Measurements from ENCODE around the gene HCN1. TPM values are rescaled to one million over a fixed set of nuclear protein-coding genes. Genes with fewer than 3 reads are reported as not detected.

HCN1 gene
- total and polyA plus RNA-seq, 10 donors: not detected

DNA sequence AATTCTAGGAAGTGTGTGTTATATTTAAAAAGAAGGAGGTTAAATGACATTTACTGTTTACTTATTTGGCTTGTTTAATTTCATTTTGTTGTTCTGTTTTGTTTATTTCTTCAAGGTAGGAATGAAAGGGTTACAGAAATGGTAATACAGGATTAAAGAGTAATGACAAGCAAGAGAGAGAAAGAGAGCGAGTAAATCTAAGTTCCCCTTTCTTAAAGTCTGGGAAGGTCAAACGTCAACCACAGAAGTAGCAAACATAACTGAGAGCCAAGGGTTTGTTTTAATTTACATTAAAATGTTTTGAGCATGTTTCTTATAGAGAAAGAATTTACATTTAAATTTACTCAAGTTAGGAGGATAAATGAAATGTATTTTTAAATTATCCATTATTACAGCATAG is 18.7 kb downstream of the HCN1 start:
- no peaks in the 10 kb centered on the region for H3K36me3 ChIP-seq
- peaks cover 0 to 4% (median 0%) of the 10 kb centered on the region in 8 donors for H3K9me3 ChIP-seq
- TF ChIP-seq POLR2A (IDR thresholded peaks at IDR 0.05): no peak
- TF ChIP-seq, protein P1, sequence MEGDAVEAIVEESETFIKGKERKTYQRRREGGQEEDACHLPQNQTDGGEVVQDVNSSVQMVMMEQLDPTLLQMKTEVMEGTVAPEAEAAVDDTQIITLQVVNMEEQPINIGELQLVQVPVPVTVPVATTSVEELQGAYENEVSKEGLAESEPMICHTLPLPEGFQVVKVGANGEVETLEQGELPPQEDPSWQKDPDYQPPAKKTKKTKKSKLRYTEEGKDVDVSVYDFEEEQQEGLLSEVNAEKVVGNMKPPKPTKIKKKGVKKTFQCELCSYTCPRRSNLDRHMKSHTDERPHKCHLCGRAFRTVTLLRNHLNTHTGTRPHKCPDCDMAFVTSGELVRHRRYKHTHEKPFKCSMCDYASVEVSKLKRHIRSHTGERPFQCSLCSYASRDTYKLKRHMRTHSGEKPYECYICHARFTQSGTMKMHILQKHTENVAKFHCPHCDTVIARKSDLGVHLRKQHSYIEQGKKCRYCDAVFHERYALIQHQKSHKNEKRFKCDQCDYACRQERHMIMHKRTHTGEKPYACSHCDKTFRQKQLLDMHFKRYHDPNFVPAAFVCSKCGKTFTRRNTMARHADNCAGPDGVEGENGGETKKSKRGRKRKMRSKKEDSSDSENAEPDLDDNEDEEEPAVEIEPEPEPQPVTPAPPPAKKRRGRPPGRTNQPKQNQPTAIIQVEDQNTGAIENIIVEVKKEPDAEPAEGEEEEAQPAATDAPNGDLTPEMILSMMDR (IDR thresholded peaks at IDR 0.05 in 8 of 11, conservative IDR thresholded peaks at IDR 0.05 in 3 of 11): no peak
- no peak for TF ChIP-seq POLR2AphosphoS5 (IDR thresholded peaks at IDR 0.05)
- DNase-seq: no peak
- H3K27ac ChIP-seq: no peak overlapping the region
- H3K27me3 ChIP-seq (replicated peaks in 1 of 7): no peaks in the 10 kb centered on the region
- WGBS, 5 donors: 8 to 18% (median 11%) methylated on average over 2 of the region's 2 CpGs
- H3K4me3 ChIP-seq: no peak overlapping the region
- H3K4me1 ChIP-seq: no peaks in the 10 kb centered on the region
- intact Hi-C loops (cut with DNase I; ENCODE audit: low total_unique reads): no loop called here

DNA sequence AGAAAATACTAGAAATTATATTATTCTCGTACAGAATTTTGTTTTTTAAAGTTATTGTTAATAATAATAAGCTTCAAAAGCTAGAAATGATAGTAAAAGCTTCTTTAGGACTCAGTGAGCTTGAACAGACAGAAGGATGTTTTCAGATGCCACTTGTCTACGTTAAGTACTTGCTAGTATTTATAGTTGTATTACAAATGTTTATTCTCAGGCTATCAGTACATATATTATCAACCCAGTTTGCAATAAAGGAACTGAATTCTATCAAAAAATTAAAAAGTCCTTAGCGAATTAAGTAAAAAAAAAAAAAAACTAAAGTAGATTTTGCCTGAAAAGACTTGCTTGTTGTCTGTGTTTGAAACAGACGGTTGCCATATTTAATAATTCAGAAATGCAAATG is 23.9 kb downstream of the HCN1 start:
- TF ChIP-seq POLR2A (IDR thresholded peaks at IDR 0.05) (no peak), POLR2AphosphoS5 (IDR thresholded peaks at IDR 0.05) (no peak)
- TF ChIP-seq, protein P1 (IDR thresholded peaks at IDR 0.05 in 8 of 11, conservative IDR thresholded peaks at IDR 0.05 in 3 of 11): no peak
- H3K36me3 ChIP-seq: no peaks in the 10 kb centered on the region
- 57 to 69% (median 69%) methylated on average over 4 of the region's 4 CpGs for WGBS, 5 donors
- no peaks in the 10 kb centered on the region for H3K4me1 ChIP-seq
- no peak for DNase-seq
- H3K27ac ChIP-seq: no peak overlapping the region
- peaks cover 0 to 8% (median 0%) of the 10 kb centered on the region in 8 donors for H3K9me3 ChIP-seq
- intact Hi-C loops (cut with DNase I; ENCODE audit: low total_unique reads): no loop called here
- no peaks in the 10 kb centered on the region for H3K27me3 ChIP-seq (replicated peaks in 1 of 7)
- H3K4me3 ChIP-seq: no peak overlapping the region

DNA sequence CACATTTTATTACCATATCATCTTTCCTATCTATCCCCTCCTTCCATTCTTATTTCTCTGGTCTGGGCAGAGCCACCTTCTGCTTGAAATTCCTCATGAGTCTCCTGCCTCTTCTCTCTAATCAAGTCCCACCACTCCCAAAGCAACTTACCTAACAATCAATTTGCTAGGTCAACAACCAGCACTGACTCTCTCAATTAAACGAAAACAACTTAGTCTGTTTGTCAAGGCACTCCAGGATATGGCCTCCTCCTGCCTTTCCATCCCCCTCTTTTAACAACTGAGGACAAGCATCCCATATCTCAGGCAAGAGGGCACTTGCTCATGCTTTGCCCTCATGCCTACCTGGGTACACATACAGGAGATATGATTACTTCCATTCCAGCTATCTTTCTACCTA is 47.4 kb downstream of the HCN1 start:
- WGBS, 5 donors: 14 to 24% (median 22%) methylated on average over 1 of the region's 1 CpG
- Histone ChIP-seq H3K27me3 (replicated peaks in 1 of 7) (no peaks in the 10 kb centered on the region), H3K4me1 (no peaks in the 10 kb centered on the region), H3K36me3 (no peaks in the 10 kb centered on the region), H3K9me3 (peaks cover 0 to 4% (median 0%) of the 10 kb centered on the region in 8 donors), H3K27ac (no peak overlapping the region), H3K4me3 (no peak overlapping the region)
- intact Hi-C loops (cut with DNase I; ENCODE audit: low total_unique reads): no loop called here
- no peak for DNase-seq
- TF ChIP-seq, protein P1 (IDR thresholded peaks at IDR 0.05 in 8 of 11, conservative IDR thresholded peaks at IDR 0.05 in 3 of 11): no peak
- no peak for TF ChIP-seq POLR2AphosphoS5 (IDR thresholded peaks at IDR 0.05)
- no peak for TF ChIP-seq POLR2A (IDR thresholded peaks at IDR 0.05)

DNA sequence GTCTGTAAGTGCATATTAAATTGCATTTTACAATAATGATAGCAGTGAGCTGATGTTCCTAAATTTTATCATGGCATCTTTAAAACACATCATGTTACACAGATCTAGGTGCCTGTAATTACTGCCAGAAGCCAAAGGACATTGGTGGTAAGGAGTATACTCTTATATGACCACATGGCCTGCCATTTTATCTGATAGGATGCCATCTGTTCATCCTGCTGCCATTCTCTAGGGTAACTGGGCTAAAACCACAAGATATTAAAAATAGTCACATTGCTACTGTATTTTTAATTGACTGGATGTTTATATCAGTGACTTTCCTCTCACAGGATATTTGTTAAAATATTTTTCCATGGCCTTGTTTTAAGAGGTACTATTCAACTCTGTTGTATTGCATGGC is 53.1 kb downstream of the HCN1 start:
- no peaks in the 10 kb centered on the region for H3K27me3 ChIP-seq (replicated peaks in 1 of 7)
- no peak overlapping the region for H3K27ac ChIP-seq
- DNase-seq: no peak
- no peaks in the 10 kb centered on the region for H3K36me3 ChIP-seq
- no peak for TF ChIP-seq POLR2AphosphoS5 (IDR thresholded peaks at IDR 0.05)
- no peak for TF ChIP-seq POLR2A (IDR thresholded peaks at IDR 0.05)
- TF ChIP-seq, protein P1 (IDR thresholded peaks at IDR 0.05 in 8 of 11, conservative IDR thresholded peaks at IDR 0.05 in 3 of 11): no peak
- no peaks in the 10 kb centered on the region for H3K4me1 ChIP-seq
- H3K9me3 ChIP-seq: no peaks in the 10 kb centered on the region
- intact Hi-C loops (cut with DNase I; ENCODE audit: low total_unique reads): no loop called here
- H3K4me3 ChIP-seq: no peak overlapping the region
